ENCODE measurements around the gene PBRM1.

The PBRM1 gene

DNA sequence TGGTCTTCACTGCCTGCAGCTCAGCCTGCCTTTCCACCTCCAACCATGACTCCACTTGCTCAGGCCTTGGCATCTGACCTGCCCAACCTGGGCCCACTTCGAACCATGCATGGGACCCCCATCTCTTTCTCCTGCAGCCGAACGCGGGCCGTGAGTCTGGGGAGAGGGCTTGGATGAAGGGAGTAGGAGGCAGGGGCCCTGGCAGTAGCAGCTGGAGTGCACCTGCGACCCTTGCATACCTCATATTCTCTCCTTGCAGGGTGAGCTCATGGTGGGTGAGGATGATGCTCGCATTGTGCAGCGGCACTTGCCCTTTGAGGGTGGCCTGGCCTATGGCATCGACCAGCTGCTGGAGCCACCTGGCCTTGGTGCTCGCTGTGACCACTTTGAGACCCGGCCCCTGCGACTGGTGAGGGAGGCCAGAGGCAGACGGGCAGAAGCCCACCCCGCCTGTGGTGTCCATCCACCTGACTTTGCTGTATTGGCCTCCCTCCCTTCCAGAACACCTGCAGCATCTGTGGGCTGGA is 165.5 kb downstream of the PBRM1 start:
- TF ChIP-seq, protein P1, sequence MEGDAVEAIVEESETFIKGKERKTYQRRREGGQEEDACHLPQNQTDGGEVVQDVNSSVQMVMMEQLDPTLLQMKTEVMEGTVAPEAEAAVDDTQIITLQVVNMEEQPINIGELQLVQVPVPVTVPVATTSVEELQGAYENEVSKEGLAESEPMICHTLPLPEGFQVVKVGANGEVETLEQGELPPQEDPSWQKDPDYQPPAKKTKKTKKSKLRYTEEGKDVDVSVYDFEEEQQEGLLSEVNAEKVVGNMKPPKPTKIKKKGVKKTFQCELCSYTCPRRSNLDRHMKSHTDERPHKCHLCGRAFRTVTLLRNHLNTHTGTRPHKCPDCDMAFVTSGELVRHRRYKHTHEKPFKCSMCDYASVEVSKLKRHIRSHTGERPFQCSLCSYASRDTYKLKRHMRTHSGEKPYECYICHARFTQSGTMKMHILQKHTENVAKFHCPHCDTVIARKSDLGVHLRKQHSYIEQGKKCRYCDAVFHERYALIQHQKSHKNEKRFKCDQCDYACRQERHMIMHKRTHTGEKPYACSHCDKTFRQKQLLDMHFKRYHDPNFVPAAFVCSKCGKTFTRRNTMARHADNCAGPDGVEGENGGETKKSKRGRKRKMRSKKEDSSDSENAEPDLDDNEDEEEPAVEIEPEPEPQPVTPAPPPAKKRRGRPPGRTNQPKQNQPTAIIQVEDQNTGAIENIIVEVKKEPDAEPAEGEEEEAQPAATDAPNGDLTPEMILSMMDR (IDR thresholded peaks at IDR 0.05; ENCODE audit: control insufficient read depth, extremely low read depth, insufficient read depth): no peak
- H3K4me3 ChIP-seq (ENCODE audit: low read depth, low read length): no peak overlapping the region
- no peak for DNase-seq (ENCODE audit: low read depth)

GRCh38 chr3:52519445-52520140 is 166.1 kb downstream of the PBRM1 start:
- no peak for DNase-seq (ENCODE audit: low read depth)
- H3K4me3 ChIP-seq (ENCODE audit: low read depth, low read length): no peak overlapping the region
- TF ChIP-seq, protein P1 (IDR thresholded peaks at IDR 0.05; ENCODE audit: control insufficient read depth, extremely low read depth, insufficient read depth): no peak

DNA sequence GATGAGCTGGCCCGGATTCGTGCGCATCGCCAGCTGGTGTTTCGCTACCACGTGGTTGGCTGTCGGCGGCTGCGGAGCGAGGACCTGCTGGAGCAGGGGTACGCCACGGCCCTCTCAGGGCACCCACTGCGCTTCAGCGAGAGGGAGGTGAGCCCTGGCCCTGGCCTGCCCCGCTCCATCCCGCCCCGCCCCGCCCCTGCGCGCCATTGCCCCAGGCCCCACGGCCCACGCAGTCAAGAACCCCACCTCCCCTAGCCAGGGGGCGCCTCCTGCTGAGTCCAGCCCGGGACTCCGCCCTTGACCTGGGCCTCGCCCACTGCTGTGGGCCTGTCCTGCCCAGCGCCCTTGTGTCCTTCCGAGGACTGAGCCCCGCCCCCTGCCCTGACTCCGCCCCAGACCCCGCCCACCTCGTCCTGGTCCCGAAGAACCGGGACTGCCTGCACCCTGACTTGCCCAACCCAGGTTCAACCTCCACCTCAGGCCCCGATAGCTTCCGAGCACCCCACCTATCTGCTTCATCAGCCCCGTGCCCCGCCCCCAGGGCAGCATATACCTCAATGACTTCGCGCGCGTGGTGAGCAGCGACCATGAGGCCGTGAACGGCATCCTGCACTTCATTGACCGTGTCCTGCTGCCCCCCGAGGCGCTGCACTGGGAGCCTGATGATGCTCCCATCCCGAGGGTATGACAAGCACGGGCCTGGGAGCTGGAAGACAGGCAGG is 166.8 kb downstream of the PBRM1 start:
- DNase-seq (ENCODE audit: low read depth): no peak
- no peak overlapping the region for H3K4me3 ChIP-seq (ENCODE audit: low read depth, low read length)
- TF ChIP-seq, protein P1 (IDR thresholded peaks at IDR 0.05; ENCODE audit: control insufficient read depth, extremely low read depth, insufficient read depth): no peak

DNA sequence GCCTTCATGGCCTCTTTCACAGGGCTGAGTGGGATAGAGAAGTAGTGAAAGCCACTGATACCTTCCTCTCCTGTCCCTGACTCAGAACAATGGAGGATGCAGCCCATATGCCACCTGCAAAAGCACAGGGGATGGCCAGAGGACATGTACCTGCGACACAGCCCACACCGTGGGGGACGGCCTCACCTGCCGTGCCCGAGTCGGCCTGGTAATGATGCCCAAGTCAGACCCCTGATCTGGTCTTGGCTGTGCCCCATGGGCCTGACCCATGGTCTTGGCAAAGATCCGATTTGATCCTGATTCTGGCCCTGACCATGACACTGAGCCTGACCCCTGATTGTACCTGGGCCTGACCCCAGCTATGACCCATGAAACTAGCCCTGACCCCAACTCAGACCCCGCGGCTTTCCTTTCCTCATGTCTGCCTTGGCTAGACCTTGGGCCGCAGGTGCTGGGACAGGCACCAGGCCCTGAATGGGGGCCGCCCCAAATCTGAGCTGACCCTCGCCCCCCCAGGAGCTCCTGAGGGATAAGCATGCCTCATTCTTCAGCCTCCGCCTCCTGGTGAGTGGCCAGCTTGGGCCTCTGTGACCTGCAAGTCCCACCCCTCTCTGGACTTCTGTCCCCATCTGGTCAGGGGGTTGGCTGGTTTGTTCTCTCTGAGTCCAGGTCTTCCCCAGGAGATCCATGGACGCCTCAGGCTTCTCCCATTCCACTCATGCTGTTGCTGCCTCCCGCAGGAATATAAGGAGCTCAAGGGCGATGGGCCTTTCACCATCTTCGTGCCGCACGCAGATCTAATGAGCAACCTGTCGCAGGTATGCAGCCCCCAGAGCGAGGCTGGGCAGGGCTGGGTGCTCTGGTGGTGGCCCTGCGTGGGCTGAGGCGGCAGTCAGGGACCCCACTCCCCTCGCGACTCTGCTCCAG is 167.7 kb downstream of the PBRM1 start:
- H3K4me3 ChIP-seq (ENCODE audit: low read depth, low read length): no peak overlapping the region
- TF ChIP-seq, protein P1 (IDR thresholded peaks at IDR 0.05; ENCODE audit: control insufficient read depth, extremely low read depth, insufficient read depth): no peak
- no peak for DNase-seq (ENCODE audit: low read depth)

- H3K4me3 ChIP-seq (ENCODE audit: low read depth, low read length): no peak overlapping the region
- TF ChIP-seq, protein P1 (IDR thresholded peaks at IDR 0.05; ENCODE audit: control insufficient read depth, extremely low read depth, insufficient read depth): no peak
- no peak for DNase-seq (ENCODE audit: low read depth)
Measured at GRCh38 chr3:52516509-52517195, 169.1 kb downstream of the PBRM1 start.

- no peak for DNase-seq (ENCODE audit: low read depth)
- no peak overlapping the region for H3K4me3 ChIP-seq (ENCODE audit: low read depth, low read length)
- TF ChIP-seq, protein P1 (IDR thresholded peaks at IDR 0.05; ENCODE audit: control insufficient read depth, extremely low read depth, insufficient read depth): no peak
Measured at GRCh38 chr3:52515192-52515591, 170.5 kb downstream of the PBRM1 start.

All from LNCaP clone FGC (cell line).